NCI-H2196 treated with DMSO at 0.1 percent for 48 hours (cell line): ENCODE results near the gene ALPK1.
"Not testable (repeated sequence)": the region's sequence is repeated elsewhere in the genome, so short reads cannot be mapped to it uniquely, and the experiment has no call there.

Source experiments
- DNase-seq: peaks from one replicate; lab custom pipeline; 2025; ENCODE audit not compliant: unreplicated experiment; lab: John Stamatoyannopoulos, UW

The ALPK1 gene

GRCh38 chr4:112448306-112449132, 151.3 kb downstream of the ALPK1 start:
- DNase-seq: no peak

- no peak for DNase-seq
These were observed 152.5 kb downstream of the ALPK1 start for GRCh38 chr4:112449708-112450107.

- DNase-seq: no peak
These were observed 153.9 kb downstream of the ALPK1 start for GRCh38 chr4:112451104-112451503.

- no peak for DNase-seq
These were observed 154.7 kb downstream of the ALPK1 start for GRCh38 chr4:112451831-112452230.

- no peak for DNase-seq
These were observed 156.2 kb downstream of the ALPK1 start for GRCh38 chr4:112453321-112453720.

- no peak for DNase-seq
These were observed 175.1 kb downstream of the ALPK1 start for GRCh38 chr4:112472318-112472717.

GRCh38 chr4:112473985-112474384, 176.8 kb downstream of the ALPK1 start:
- no peak for DNase-seq

- no peak for DNase-seq
These were observed 188.8 kb downstream of the ALPK1 start for GRCh38 chr4:112485930-112486329.

- not testable (repeated sequence) for DNase-seq
These were observed 193.6 kb downstream of the ALPK1 start for GRCh38 chr4:112490808-112491207.
